ENCODE data around the gene PLK5. TPM values are rescaled to one million over a fixed set of nuclear protein-coding genes. Genes with fewer than 3 reads are reported as not detected.

PLK5 gene
- total and polyA plus RNA-seq, 2 of the 4 experiments (the other 2 are of a cell fraction) = not detected

DNA sequence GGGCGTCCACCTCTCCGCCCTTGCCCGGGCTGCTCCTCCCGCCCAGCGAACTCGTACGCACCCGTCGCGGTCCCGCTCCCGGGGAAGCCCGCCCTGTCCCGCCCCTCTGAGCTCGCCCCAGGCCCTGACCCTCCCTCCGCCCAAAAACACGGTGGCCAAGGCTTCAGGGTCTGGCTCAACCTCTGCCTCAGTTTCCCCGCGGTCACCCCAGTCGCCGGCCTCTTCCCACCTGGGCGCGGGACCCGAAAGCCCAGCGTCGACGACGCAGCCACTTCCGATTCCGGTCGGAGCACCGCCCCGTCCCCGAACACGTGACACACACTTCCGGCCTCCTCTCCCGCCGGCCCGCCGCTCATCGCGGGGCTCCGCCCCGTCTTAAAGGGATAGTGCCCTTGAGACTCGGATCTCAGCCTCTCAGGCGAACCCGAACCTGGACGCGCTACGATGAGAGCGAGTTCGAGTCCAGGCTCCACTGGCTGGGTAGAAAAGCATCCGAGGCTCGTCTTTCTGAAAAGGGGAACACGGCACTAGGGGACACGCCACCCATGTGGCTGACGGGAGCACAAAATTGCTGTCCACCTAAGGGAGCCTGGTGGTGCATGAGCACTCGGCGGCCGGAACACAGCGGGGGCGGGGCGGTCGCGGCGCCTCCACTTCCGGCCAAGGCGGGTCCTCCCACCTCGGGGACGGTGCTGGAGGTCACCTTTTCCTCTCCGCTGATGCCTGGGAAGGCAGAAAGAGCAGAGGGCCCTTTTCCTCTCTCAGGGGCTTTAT is 44.8 kb upstream of the PLK5 start, which contains the start of gene C19orf25:
C19orf25 (minus strand) TSS at position 282 of the 774 bp plus-strand sequence. CDS start 312 bp downstream, outside the sequence.
- no TSS peak for BruUV-seq (replicated peaks)
- Histone ChIP-seq H4K8ac (ENCODE audit: low read depth in 2 of 2, low read length in 2 of 2) (peak within 1 kb of the TSS; percentile 80 to 98), H3K27ac (ENCODE audit: insufficient read depth, low read length) (peak within 1 kb of the TSS; percentile 83), H3K4ac (ENCODE audit: low read depth, low read length) (peak within 1 kb of the TSS; percentile 97), H2BK15ac (ENCODE audit: low read depth, low read length) (peak within 1 kb of the TSS; percentile 85; the same call in 1 of the 3 replicates), H4K91ac (ENCODE audit: insufficient read depth, low read depth, low read length) (peak within 1 kb of the TSS; percentile 92), H2BK120ac (ENCODE audit: low read depth, low read length) (peak within 1 kb of the TSS; percentile 85), H2BK20ac (ENCODE audit: low read depth, low read length) (peak within 1 kb of the TSS; percentile 40; the same call in 1 of the 2 replicates), H2BK5ac (ENCODE audit: low read depth, low read length, poor library complexity, severe bottlenecking) (peak within 1 kb of the TSS; percentile 77), H2AK5ac (ENCODE audit: low read depth, low read length) (peak within 1 kb of the TSS; percentile 47), H3K79me1 (ENCODE audit: low read depth in 1 of 2, low read length in 2 of 2) (peaks cover 10 to 42% of the 10 kb centered on the region in 2 experiments), H3K9me3 (ENCODE audit: control insufficient read depth, insufficient read depth, low read length) (no peaks in the 10 kb centered on the region), H3K9me1 (ENCODE audit: insufficient read depth, low read length) (0 out of 2 replicates have a peak, but pooled peaks cover 3% of the 10 kb centered on the region), H3K27me3 (ENCODE audit: control insufficient read depth, insufficient read depth, low read length) (no peaks in the 10 kb centered on the region), H4K20me1 (ENCODE audit: insufficient read depth, low read length) (peaks cover 25% of the 10 kb centered on the region), H3K23ac (ENCODE audit: low read depth, low read length) (peak within 1 kb of the TSS; percentile 78), H3K14ac (replicated peaks; ENCODE audit: low read depth, low read length) (peak within 1 kb of the TSS; percentile 97), H3K18ac (ENCODE audit: low read depth, low read length) (peak within 1 kb of the TSS; percentile 53; the same call in 1 of the 2 replicates), H4K5ac (ENCODE audit: low read depth, low read length) (peak within 1 kb of the TSS; percentile 81), H3K9ac (ENCODE audit: low read depth, low read length) (peak within 1 kb of the TSS; percentile 77), H3K56ac (ENCODE audit: extremely low read depth, insufficient read depth, low read length) (no peak within 1 kb of the TSS), H2AFZ (replicated peaks; ENCODE audit: low read length, poor library complexity) (peak within 1 kb of the TSS; percentile 99), H3K4me1 (ENCODE audit: control insufficient read depth, insufficient read depth, low read length) (no peaks in the 10 kb centered on the region), H3K4me2 (ENCODE audit: low read depth, low read length) (peak within 1 kb of the TSS; percentile 74), H2AK9ac (replicated peaks; ENCODE audit: low read depth, low read length, poor library complexity) (peak within 1 kb of the TSS; percentile 92), H3K36me3 (ENCODE audit: control insufficient read depth, insufficient read depth, low read length) (peaks cover 9% of the 10 kb centered on the region), H3K4me3 (ENCODE audit: insufficient read depth, low read depth, low read length) (peak within 1 kb of the TSS; percentile 54)
- POLR2A ChIA-PET (ENCODE audit: unreplicated experiment) = no interaction called here
- in situ Hi-C loops (cut with MboI; ENCODE audit: low sequenced_read_pairs) = no loop called here
- DNase-seq (peak; percentile 89), ATAC-seq (ENCODE audit: low read depth) (peak; percentile 95)
- intact Hi-C loops (cut with micrococcal nuclease) = no loop called here
- 0% methylated on average over 49 of the region's 71 CpGs; no CpG with 5 or more reads in 1 of the 2 experiments for WGBS, 2 experiments (ENCODE audit: extremely low coverage in 2 of 2, insufficient read length in 1 of 2)
- TF ChIP-seq MXI1 (IDR thresholded peaks at IDR 0.05; ENCODE audit: borderline replicate concordance, low read depth, low read length) = no peak
- no peak for TF ChIP-seq SMC3 (IDR thresholded peaks at IDR 0.05; ENCODE audit: low read depth, low read length)
- peak; percentile 38; the same call in 1 of the 2 replicates for TF ChIP-seq MAZ (IDR thresholded peaks at IDR 0.05; ENCODE audit: borderline replicate concordance, low read depth, low read length)
- no peak for TF ChIP-seq BHLHE40 (IDR thresholded peaks at IDR 0.05; ENCODE audit: low read depth, low read length)
- TF ChIP-seq RCOR1 (IDR thresholded peaks at IDR 0.05; ENCODE audit: insufficient replicate concordance, low read length) = peak; percentile 100
- TF ChIP-seq POLR2A (IDR thresholded peaks at IDR 0.05; ENCODE audit: low read depth, low read length) = peak; percentile 79
- no peak for TF ChIP-seq ELK1 (IDR thresholded peaks at IDR 0.05; ENCODE audit: borderline replicate concordance, low read depth, low read length)
- TF ChIP-seq, protein P1, sequence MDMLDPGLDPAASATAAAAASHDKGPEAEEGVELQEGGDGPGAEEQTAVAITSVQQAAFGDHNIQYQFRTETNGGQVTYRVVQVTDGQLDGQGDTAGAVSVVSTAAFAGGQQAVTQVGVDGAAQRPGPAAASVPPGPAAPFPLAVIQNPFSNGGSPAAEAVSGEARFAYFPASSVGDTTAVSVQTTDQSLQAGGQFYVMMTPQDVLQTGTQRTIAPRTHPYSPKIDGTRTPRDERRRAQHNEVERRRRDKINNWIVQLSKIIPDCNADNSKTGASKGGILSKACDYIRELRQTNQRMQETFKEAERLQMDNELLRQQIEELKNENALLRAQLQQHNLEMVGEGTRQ (IDR thresholded peaks at IDR 0.05; ENCODE audit: low read depth, low read length) = peak; percentile 96
- no peak for TF ChIP-seq RAD21 (IDR thresholded peaks at IDR 0.05; ENCODE audit: low read length)
- dilution Hi-C loops (cut with HindIII; ENCODE audit: low sequenced_read_pairs, unreplicated experiment) = no loop called here
- CTCF ChIA-PET = no interaction called here

Measured in IMR-90 (cell line).